ENCODE measurements around the gene COL8A1. TPM values are rescaled to one million over a fixed set of nuclear protein-coding genes. Genes with fewer than 3 reads are reported as not detected.

Gene COL8A1
- total and polyA plus RNA-seq, 9 of the 15 experiments (the other 6 are each of a cell fraction or from before 2014, with no cell fraction given), result 0.07 TPM; not detected in 8

GRCh38 chr3:99809565-99809964 is 171.2 kb downstream of the COL8A1 start:
- DNase-seq (ENCODE audit: extremely low read depth in 1 of 4, low spot score in 3 of 4), result no peak
- Histone ChIP-seq H2AFZ (ENCODE audit: low read depth, low read length) (no peak overlapping the region), H3K9me3 (replicated peaks; ENCODE audit: control insufficient read depth, insufficient read depth, low read depth, low read length) (peaks cover 4% of the 10 kb centered on the region; the same call in 1 of the 2 replicates), H3K4me1 (replicated peaks in 1 of 2; ENCODE audit: control insufficient read depth in 2 of 2, insufficient read depth in 2 of 2, low read length in 2 of 2) (peaks cover 0 to 2% of the 10 kb centered on the region in 2 experiments; a peak in 1 of 5 replicates), H3K4me2 (ENCODE audit: insufficient read depth, low read length) (no peak overlapping the region), H3K79me2 (ENCODE audit: control insufficient read depth, insufficient read depth, low read length) (no peaks in the 10 kb centered on the region), H3K4me3 (no peak overlapping the region), H3K27me3 (ENCODE audit: control insufficient read depth in 2 of 2, insufficient read depth in 2 of 2, low read length in 2 of 2) (no peaks in the 10 kb centered on the region), H3K27ac (ENCODE audit: extremely low read depth, low read depth, low read length) (no peak overlapping the region), H3K9me1 (ENCODE audit: control insufficient read depth, insufficient read depth, low read length) (no peaks in the 10 kb centered on the region), H3K36me3 (ENCODE audit: control insufficient read depth, insufficient read depth, low read length) (no peaks in the 10 kb centered on the region), H3K9ac (ENCODE audit: insufficient read depth in 1 of 2, low read depth in 2 of 2, low read length in 2 of 2) (no peak overlapping the region), H4K20me1 (replicated peaks; ENCODE audit: control insufficient read depth, insufficient read depth, low read length) (0 out of 2 replicates have a peak, but pooled peaks cover 7% of the 10 kb centered on the region)
- no TSS peak for BruUV-seq (replicated peaks)
- peak; percentile 63; the same call in 1 of the 2 replicates for TF ChIP-seq PKNOX1 (IDR thresholded peaks at IDR 0.05)
- no peak for TF ChIP-seq ZNF41 (CRISPR knock-in tag; conservative IDR thresholded peaks at IDR 0.05)
- peak; percentile 39; the same call in 1 of the 2 replicates for TF ChIP-seq MAFG (tag; conservative IDR thresholded peaks at IDR 0.05)
- TF ChIP-seq PBX2 (CRISPR knock-in tag; IDR thresholded peaks at IDR 0.05; ENCODE audit: low read depth), result no peak
- TF ChIP-seq PBX2 (tag; conservative IDR thresholded peaks at IDR 0.05; ENCODE audit: low read depth), result peak; percentile 81
- TF ChIP-seq VEZF1 (CRISPR knock-in tag; IDR thresholded peaks at IDR 0.05), result peak; percentile 20; the same call in 1 of the 2 replicates
- TF ChIP-seq TFE3 (CRISPR knock-in tag; IDR thresholded peaks at IDR 0.05), result no peak
- TF ChIP-seq NFE2 (IDR thresholded peaks at IDR 0.05; ENCODE audit: low read depth), result peak; percentile 39; the same call in 1 of the 2 replicates
- TF ChIP-seq GABPA (tag; conservative IDR thresholded peaks at IDR 0.05; ENCODE audit: low read depth), result no peak
- peak; percentile 77 for TF ChIP-seq MEIS2 (IDR thresholded peaks at IDR 0.05; ENCODE audit: partially characterized antibody)
- no peak for TF ChIP-seq CC2D1A (IDR thresholded peaks at IDR 0.05)
- no peak for TF ChIP-seq ZNF766 (CRISPR knock-in tag; conservative IDR thresholded peaks at IDR 0.05)
- TF ChIP-seq ZNF175 (CRISPR knock-in tag; IDR thresholded peaks at IDR 0.05; ENCODE audit: low read depth), result no peak
- no peak for FAIRE-seq
- 6% methylated on average over 2 of the region's 2 CpGs for WGBS (ENCODE audit: insufficient coverage, low coverage, missing lambda C conversion rate)
- POLR2A ChIA-PET, result no interaction called here
- CTCF ChIA-PET (ENCODE audit: low intra/inter-chr PET ratio), result no interaction called here
- no peak for ATAC-seq
- in situ Hi-C loops (cut with MboI) (no loop called here), intact Hi-C loops (cut with micrococcal nuclease) (loop anchor here (5.0 kb wide), 1 partner anchor 162 kb away; no protein-coding TSS in a partner anchor)
